Tibial artery (tissue), 4 donors: ENCODE data around the gene MED9.

Source experiments
- DNase-seq, 2 donors: peaks; one replicate each; pipeline ENCODE4 v3.0.0-alpha.2; 2019
- H3K27ac ChIP-seq, 2 donors: fragments of 200-600 bp; sonication (generic) in 1 of 2; 1 replicate in 1 of 2; 2 replicates in 1 of 2; pipeline ENCODE4 v1.5.1; 2018 to 2019; ENCODE audit warnings: mild to moderate bottlenecking in 1 of 2
- H3K27me3 ChIP-seq, 2 donors: fragments of 200-600 bp; sonication (generic) in 1 of 2; one replicate each; pipeline versions ENCODE4 v1.5.1 to v1.6.0; 2016 to 2019
- H3K36me3 ChIP-seq, 3 donors: fragments of 200-600 bp; sonication (generic) in 2 of 3; one replicate each; pipeline ENCODE4 v1.5.1; 2016 to 2019; ENCODE audit warnings: mild to moderate bottlenecking in 2 of 3
- H3K4me1 ChIP-seq, 4 donors: fragments of 200-600 bp; sonication (generic) in 2 of 4; 1 replicate in 3 of 4; 2 replicates in 1 of 4; pipeline ENCODE4 v1.5.1; 2016 to 2019
- H3K4me3 ChIP-seq, 2 donors: fragments of 200-600 bp; sonication (generic) in 1 of 2; 1 replicate in 1 of 2; 2 replicates in 1 of 2; pipeline ENCODE4 v1.5.1; 2018 to 2019; ENCODE audit warnings: mild to moderate bottlenecking in 2 of 2
- H3K9me3 ChIP-seq, 3 donors: fragments of 200-600 bp; sonication (generic) in 1 of 3; one replicate each; pipeline ENCODE4 v1.5.1; 2016 to 2019
- CTCF ChIP-seq, 2 experiments: fragments of 200-600 bp in 1 of 2; fragments of 450-650 bp in 1 of 2; IDR thresholded peaks; one replicate each; pipeline ENCODE4 v1.5.1; 2017 to 2019; ENCODE audit warnings: antibody characterized with exemption in 2 of 2, mild to moderate bottlenecking in 1 of 2, moderate library complexity in 1 of 2
- intact Hi-C: fragments of 100-400 bp; cut with DNase I; formaldehyde crosslinking; loops from one replicate; pipeline ENCODE4 v1.15.0; 2023; ENCODE audit warnings: low total_unique reads

Gene MED9

GRCh38 chr17:17526369-17526768, 49.6 kb downstream of the MED9 start:
- Histone ChIP-seq H3K4me3 (no peak overlapping the region), H3K27ac (no peak overlapping the region), H3K4me1 (no peaks in the 10 kb centered on the region), H3K27me3 (no peaks in the 10 kb centered on the region), H3K36me3 (no peaks in the 10 kb centered on the region), H3K9me3 (no peaks in the 10 kb centered on the region)
- no peak for TF ChIP-seq CTCF (IDR thresholded peaks at IDR 0.05)
- intact Hi-C loops, result no loop called here
- DNase-seq, result no peak

DNA sequence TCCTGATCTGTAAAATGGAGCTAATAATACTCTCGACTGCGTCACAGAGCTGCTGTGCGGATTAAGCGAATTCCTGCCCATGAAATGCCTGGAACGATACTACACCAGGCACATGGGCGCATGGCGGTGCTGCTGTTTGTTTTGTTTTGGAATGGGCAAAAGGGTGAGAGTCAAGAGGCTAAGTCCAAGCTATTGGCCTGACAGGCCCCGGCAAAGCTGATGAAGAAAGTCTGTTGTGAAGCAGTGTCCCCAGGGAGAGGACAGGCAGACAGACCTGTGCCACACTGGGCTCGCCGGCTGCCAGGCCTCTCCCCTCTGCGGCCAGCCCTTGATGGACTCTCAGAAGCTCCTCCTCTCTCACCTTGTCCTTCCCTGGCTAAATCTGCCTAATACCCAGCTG, 50.7 kb downstream of the MED9 start:
- H3K4me3 ChIP-seq, result no peak overlapping the region
- H3K27me3 ChIP-seq, result no peaks in the 10 kb centered on the region
- H3K4me1 ChIP-seq, result no peaks in the 10 kb centered on the region
- no peaks in the 10 kb centered on the region for H3K9me3 ChIP-seq
- intact Hi-C loops, result no loop called here
- no peak for DNase-seq
- H3K36me3 ChIP-seq, result no peaks in the 10 kb centered on the region
- H3K27ac ChIP-seq, result no peak overlapping the region
- TF ChIP-seq CTCF (IDR thresholded peaks at IDR 0.05), result no peak

DNA sequence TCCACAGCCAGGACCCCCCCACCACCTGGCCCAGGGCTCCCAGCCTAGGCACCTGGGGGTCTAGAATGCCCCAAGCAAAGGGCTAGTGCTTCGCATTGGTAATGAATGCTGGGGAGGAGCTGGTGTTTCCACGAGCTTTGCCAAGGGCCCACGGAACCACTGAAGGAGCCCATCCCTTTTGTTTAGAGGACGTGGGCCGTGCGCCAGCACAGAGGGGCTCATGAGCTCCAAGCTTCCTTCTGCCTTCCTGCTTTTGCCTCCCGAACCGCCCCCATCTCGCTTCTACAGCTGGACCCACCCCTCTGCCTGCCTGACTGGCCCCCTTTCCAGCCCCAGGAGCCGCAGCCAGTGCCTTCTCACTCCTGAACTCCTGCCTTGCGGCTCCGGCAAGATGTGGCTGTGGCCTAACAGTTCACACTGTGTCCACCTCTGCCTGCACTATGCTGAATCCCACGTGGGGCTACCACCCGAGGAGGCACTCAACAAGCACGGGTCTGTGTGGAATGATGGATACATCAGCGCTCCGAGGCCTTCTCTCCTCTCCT, 51.2 kb downstream of the MED9 start:
- no peak for TF ChIP-seq CTCF (IDR thresholded peaks at IDR 0.05)
- no peak overlapping the region for H3K4me3 ChIP-seq
- H3K27ac ChIP-seq, result no peak overlapping the region
- no peaks in the 10 kb centered on the region for H3K4me1 ChIP-seq
- intact Hi-C loops, result no loop called here
- H3K9me3 ChIP-seq, result no peaks in the 10 kb centered on the region
- H3K36me3 ChIP-seq, result no peaks in the 10 kb centered on the region
- no peak for DNase-seq
- H3K27me3 ChIP-seq, result no peaks in the 10 kb centered on the region

GRCh38 chr17:17528696-17529652, 52.2 kb downstream of the MED9 start:
- H3K4me3 ChIP-seq, result no peak overlapping the region
- no peak for DNase-seq
- no peaks in the 10 kb centered on the region for H3K36me3 ChIP-seq
- no peaks in the 10 kb centered on the region for H3K4me1 ChIP-seq
- intact Hi-C loops, result no loop called here
- no peaks in the 10 kb centered on the region for H3K27me3 ChIP-seq
- TF ChIP-seq CTCF (IDR thresholded peaks at IDR 0.05), result no peak
- no peak overlapping the region for H3K27ac ChIP-seq
- H3K9me3 ChIP-seq, result no peaks in the 10 kb centered on the region

GRCh38 chr17:17531156-17531555, 54.4 kb downstream of the MED9 start:
- peaks cover 0 to 13% (median 10%) of the 10 kb centered on the region in 4 donors for H3K4me1 ChIP-seq
- no peaks in the 10 kb centered on the region for H3K27me3 ChIP-seq
- H3K27ac ChIP-seq, result no peak overlapping the region
- DNase-seq, result no peak
- TF ChIP-seq CTCF (IDR thresholded peaks at IDR 0.05), result no peak
- H3K9me3 ChIP-seq, result no peaks in the 10 kb centered on the region
- intact Hi-C loops, result no loop called here
- H3K36me3 ChIP-seq, result no peaks in the 10 kb centered on the region
- H3K4me3 ChIP-seq, result no peak overlapping the region
